Activated CD4-positive, alpha-beta memory T cell treated with anti-CD3 and anti-CD28 coated beads for 36 hours (primary cell): ENCODE measurements around the gene KIAA1958. TPM values are rescaled to one million over a fixed set of nuclear protein-coding genes. Genes with fewer than 3 reads are reported as not detected.
"Not testable (repeated sequence)": the region's sequence is repeated elsewhere in the genome, so short reads cannot be mapped to it uniquely, and the experiment has no call there.

Experiments used
- CTCF ChIA-PET: fragments of 350-600 bp; sonication (Branson Sonifier 250); formaldehyde crosslinking; loops from one replicate; lab custom pipeline; 2021; ENCODE audit warnings: antibody characterized with exemption, inconsistent platforms; lab: Charles Lee
- POLR2A ChIA-PET: fragments of 350-600 bp; sonication (Branson Sonifier 250); formaldehyde crosslinking; loops from one replicate; lab custom pipeline; 2021; ENCODE audit warnings: antibody characterized with exemption; lab: Charles Lee
- DNase-seq: peaks from one replicate; pipeline ENCODE4 v3.0.0-alpha.2; 2020
- H3K27ac Mint-ChIP-seq: one replicate; pipeline ENCODE4 v1.8.0; 2021; ENCODE audit warnings: mixed read lengths
- H3K27me3 Mint-ChIP-seq: one replicate; pipeline ENCODE4 v1.8.0; 2021; ENCODE audit warnings: mixed read lengths
- H3K36me3 Mint-ChIP-seq: one replicate; pipeline ENCODE4 v1.8.0; 2021; ENCODE audit warnings: mixed read lengths
- H3K4me1 Mint-ChIP-seq: one replicate; pipeline ENCODE4 v1.8.0; 2021; ENCODE audit warnings: low read depth, mixed read lengths
- H3K4me3 Mint-ChIP-seq: one replicate; pipeline ENCODE4 v1.8.0; 2021; ENCODE audit warnings: mild to moderate bottlenecking, mixed read lengths
- H3K9me3 Mint-ChIP-seq: one replicate; pipeline ENCODE4 v1.8.0; 2021; ENCODE audit warnings: mixed read lengths
- intact Hi-C: fragments of 100-400 bp; cut with micrococcal nuclease; formaldehyde crosslinking; loops from one replicate; pipeline ENCODE4 v1.15.1; 2023
- total RNA-seq, 2 experiments: library from RNA; stranded (reverse); gene quantifications; one replicate each; pipeline ENCODE4 v1.2.3, GENCODE V29; 2021

Gene KIAA1958
- total RNA-seq, 2 experiments from 2014 or later: 6.1 to 6.5 TPM

- intact Hi-C loops: no loop called here
- Mint-ChIP-seq H3K4me3 (no peak overlapping the region), H3K27ac (no peak overlapping the region), H3K36me3 (no peaks in the 10 kb centered on the region), H3K4me1 (no peaks in the 10 kb centered on the region), H3K9me3 (no peaks in the 10 kb centered on the region), H3K27me3 (no peaks in the 10 kb centered on the region)
- POLR2A ChIA-PET: no interaction called here
- DNase-seq: no peak
- CTCF ChIA-PET: no interaction called here
These were observed 177.9 kb downstream of the KIAA1958 start for GRCh38 chr9:112664531-112664930.

- H3K36me3 Mint-ChIP-seq: no peaks in the 10 kb centered on the region
- H3K27me3 Mint-ChIP-seq: no peaks in the 10 kb centered on the region
- intact Hi-C loops: no loop called here
- H3K4me1 Mint-ChIP-seq: no peaks in the 10 kb centered on the region
- ChIA-PET POLR2A (no interaction called here), CTCF (no interaction called here)
- no peak overlapping the region for H3K27ac Mint-ChIP-seq
- no peaks in the 10 kb centered on the region for H3K9me3 Mint-ChIP-seq
- no peak for DNase-seq
- H3K4me3 Mint-ChIP-seq: no peak overlapping the region
These were observed 178.7 kb downstream of the KIAA1958 start for GRCh38 chr9:112665347-112665746.

GRCh38 chr9:112669326-112669725 is 182.7 kb downstream of the KIAA1958 start:
- CTCF ChIA-PET: no interaction called here
- Mint-ChIP-seq H3K4me3 (no peak overlapping the region), H3K4me1 (no peaks in the 10 kb centered on the region), H3K27me3 (no peaks in the 10 kb centered on the region), H3K27ac (no peak overlapping the region), H3K36me3 (no peaks in the 10 kb centered on the region), H3K9me3 (no peaks in the 10 kb centered on the region)
- no peak for DNase-seq
- POLR2A ChIA-PET: no interaction called here
- intact Hi-C loops: no loop called here

GRCh38 chr9:112670991-112671625 is 184.5 kb downstream of the KIAA1958 start:
- Mint-ChIP-seq H3K27ac (no peak overlapping the region), H3K4me3 (no peak overlapping the region), H3K27me3 (no peaks in the 10 kb centered on the region), H3K4me1 (no peaks in the 10 kb centered on the region), H3K36me3 (no peaks in the 10 kb centered on the region), H3K9me3 (no peaks in the 10 kb centered on the region)
- DNase-seq: no peak
- ChIA-PET POLR2A (no interaction called here), CTCF (no interaction called here)
- intact Hi-C loops: no loop called here

GRCh38 chr9:112673221-112673620 is 186.6 kb downstream of the KIAA1958 start:
- H3K36me3 Mint-ChIP-seq, H3K27me3 Mint-ChIP-seq, H3K4me3 Mint-ChIP-seq, H3K27ac Mint-ChIP-seq, intact Hi-C loops, POLR2A ChIA-PET, DNase-seq, H3K4me1 Mint-ChIP-seq: not testable (repeated sequence)
- CTCF ChIA-PET: interaction anchor here (1.2 kb wide), 1 partner anchor 230 kb away, joined by 3 read pairs; no protein-coding TSS in a partner anchor
- peaks cover 10% of the 10 kb centered on the region for H3K9me3 Mint-ChIP-seq

- ChIA-PET CTCF (no interaction called here), POLR2A (no interaction called here)
- H3K4me1 Mint-ChIP-seq: no peaks in the 10 kb centered on the region
- intact Hi-C loops: no loop called here
- H3K4me3 Mint-ChIP-seq: no peak overlapping the region
- no peak for DNase-seq
- H3K36me3 Mint-ChIP-seq: peaks cover 7% of the 10 kb centered on the region
- H3K9me3 Mint-ChIP-seq: peaks cover 20% of the 10 kb centered on the region
- peaks cover 6% of the 10 kb centered on the region for H3K27me3 Mint-ChIP-seq
- no peak overlapping the region for H3K27ac Mint-ChIP-seq
These were observed 190.4 kb downstream of the KIAA1958 start for GRCh38 chr9:112677040-112677439.

- H3K36me3 Mint-ChIP-seq: peaks cover 16% of the 10 kb centered on the region
- ChIA-PET CTCF (interaction anchor here (0.7 kb wide), 1 partner anchor 231 kb away, joined by 3 read pairs; no protein-coding TSS in a partner anchor), POLR2A (no interaction called here)
- intact Hi-C loops: no loop called here
- peaks cover 6% of the 10 kb centered on the region for H3K27me3 Mint-ChIP-seq
- no peak overlapping the region for H3K4me3 Mint-ChIP-seq
- no peak for DNase-seq
- H3K4me1 Mint-ChIP-seq: peaks cover 4% of the 10 kb centered on the region
- no peak overlapping the region for H3K27ac Mint-ChIP-seq
- peaks cover 20% of the 10 kb centered on the region for H3K9me3 Mint-ChIP-seq
These were observed 194.2 kb downstream of the KIAA1958 start for GRCh38 chr9:112680731-112681402.

GRCh38 chr9:112689161-112689740 is 202.6 kb downstream of the KIAA1958 start:
- CTCF ChIA-PET: no interaction called here
- Mint-ChIP-seq H3K9me3 (no peaks in the 10 kb centered on the region), H3K4me3 (no peak overlapping the region), H3K27me3 (no peaks in the 10 kb centered on the region), H3K27ac (no peak overlapping the region), H3K36me3 (peaks cover 50% of the 10 kb centered on the region), H3K4me1 (peaks cover 3% of the 10 kb centered on the region)
- DNase-seq: no peak
- intact Hi-C loops: no loop called here
- POLR2A ChIA-PET: no interaction called here

- Mint-ChIP-seq H3K4me3 (no peak overlapping the region), H3K4me1 (peaks cover 14% of the 10 kb centered on the region), H3K9me3 (no peaks in the 10 kb centered on the region), H3K27me3 (no peaks in the 10 kb centered on the region), H3K36me3 (peaks cover 37% of the 10 kb centered on the region), H3K27ac (no peak overlapping the region)
- CTCF ChIA-PET: interaction anchor here (1.1 kb wide), 1 partner anchor 125 kb away, joined by 3 read pairs; no protein-coding TSS in a partner anchor
- intact Hi-C loops: no loop called here
- POLR2A ChIA-PET: no interaction called here
- DNase-seq: no peak
These were observed 208.3 kb downstream of the KIAA1958 start for GRCh38 chr9:112694706-112695555.

GRCh38 chr9:112696461-112696860 is 209.8 kb downstream of the KIAA1958 start:
- H3K36me3 Mint-ChIP-seq: peaks cover 36% of the 10 kb centered on the region
- DNase-seq: no peak
- no peak overlapping the region for H3K27ac Mint-ChIP-seq
- CTCF ChIA-PET: interaction anchor here (2.1 kb wide), 1 partner anchor 96 kb away, joined by 4 read pairs; no protein-coding TSS in a partner anchor
- no peaks in the 10 kb centered on the region for H3K27me3 Mint-ChIP-seq
- H3K4me3 Mint-ChIP-seq: no peak overlapping the region
- H3K4me1 Mint-ChIP-seq: peaks cover 20% of the 10 kb centered on the region
- intact Hi-C loops: no loop called here
- no peaks in the 10 kb centered on the region for H3K9me3 Mint-ChIP-seq
- POLR2A ChIA-PET: no interaction called here

GRCh38 chr9:112699230-112699629 is 212.6 kb downstream of the KIAA1958 start:
- Mint-ChIP-seq H3K36me3 (peaks cover 17% of the 10 kb centered on the region), H3K4me1 (peaks cover 22% of the 10 kb centered on the region), H3K27ac (no peak overlapping the region), H3K9me3 (no peaks in the 10 kb centered on the region), H3K4me3 (no peak overlapping the region), H3K27me3 (no peaks in the 10 kb centered on the region)
- intact Hi-C loops: no loop called here
- CTCF ChIA-PET: interaction anchor here (0.6 kb wide), 1 partner anchor 257 kb away, joined by 4 read pairs; no protein-coding TSS in a partner anchor
- POLR2A ChIA-PET: no interaction called here
- no peak for DNase-seq

GRCh38 chr9:112700085-112700484 is 213.5 kb downstream of the KIAA1958 start:
- intact Hi-C loops: no loop called here
- no peaks in the 10 kb centered on the region for H3K27me3 Mint-ChIP-seq
- CTCF ChIA-PET: no interaction called here
- POLR2A ChIA-PET: no interaction called here
- no peak overlapping the region for H3K4me3 Mint-ChIP-seq
- DNase-seq: no peak
- H3K4me1 Mint-ChIP-seq: peaks cover 24% of the 10 kb centered on the region
- peaks cover 17% of the 10 kb centered on the region for H3K36me3 Mint-ChIP-seq
- no peaks in the 10 kb centered on the region for H3K9me3 Mint-ChIP-seq
- H3K27ac Mint-ChIP-seq: no peak overlapping the region
